ENCODE measurements around the gene TROAP.
"Not testable (repeated sequence)": the region's sequence is repeated elsewhere in the genome, so short reads cannot be mapped to it uniquely, and the experiment has no call there.

The TROAP gene

DNA sequence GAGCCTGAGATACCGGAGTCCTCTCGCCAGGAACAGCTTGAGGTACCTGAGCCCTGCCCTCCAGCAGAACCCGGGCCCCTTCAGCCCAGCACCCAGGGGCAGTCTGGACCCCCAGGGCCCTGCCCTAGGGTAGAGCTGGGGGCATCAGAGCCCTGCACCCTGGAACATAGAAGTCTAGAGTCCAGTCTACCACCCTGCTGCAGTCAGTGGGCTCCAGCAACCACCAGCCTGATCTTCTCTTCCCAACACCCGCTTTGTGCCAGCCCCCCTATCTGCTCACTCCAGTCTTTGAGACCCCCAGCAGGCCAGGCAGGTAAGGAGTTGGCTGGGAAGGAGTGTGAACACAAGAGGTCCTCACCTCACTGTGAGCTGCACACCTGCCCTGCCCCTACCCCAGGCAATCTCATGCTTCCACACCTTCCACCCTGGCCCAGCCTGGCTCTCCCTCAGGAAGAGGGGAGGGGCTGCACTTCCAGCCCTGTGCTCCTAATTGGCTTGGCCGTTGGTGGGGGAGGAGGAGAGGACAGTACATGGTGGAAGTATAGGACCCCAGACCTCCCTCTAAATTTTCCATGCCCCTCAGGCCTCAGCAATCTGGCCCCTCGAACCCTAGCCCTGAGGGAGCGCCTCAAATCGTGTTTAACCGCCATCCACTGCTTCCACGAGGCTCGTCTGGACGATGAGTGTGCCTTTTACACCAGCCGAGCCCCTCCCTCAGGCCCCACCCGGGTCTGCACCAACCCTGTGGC lies 7.8 kb downstream of the TROAP start:
- no peak for DNase-seq (ENCODE audit: low spot score)

GRCh38 chr12:49331380-49332222 lies 8.5 kb downstream of the TROAP start:
- DNase-seq (ENCODE audit: low spot score): peak; percentile 89

DNA sequence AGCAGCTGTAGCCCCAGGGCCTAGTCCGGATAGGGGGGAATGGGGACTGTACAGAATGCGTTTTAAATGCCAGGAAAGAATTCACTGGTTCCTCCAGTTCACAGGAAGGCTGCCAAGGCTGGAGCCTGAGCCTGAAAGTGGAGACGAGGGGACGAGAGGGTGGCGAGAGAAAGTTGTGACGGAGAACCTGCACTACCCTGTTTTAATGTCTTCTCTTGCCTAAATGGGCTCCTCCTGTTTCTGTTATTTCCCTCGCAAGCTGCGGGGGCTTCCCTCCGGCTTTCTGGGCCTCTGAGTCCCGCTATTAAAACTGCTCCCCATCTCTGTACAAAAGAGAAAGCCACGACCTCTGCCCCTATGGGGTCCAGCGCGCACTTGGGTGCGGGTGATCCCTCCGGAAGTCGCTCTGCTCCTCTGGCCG lies 9.4 kb downstream of the TROAP start:
- DNase-seq (ENCODE audit: low spot score): no peak

DNA sequence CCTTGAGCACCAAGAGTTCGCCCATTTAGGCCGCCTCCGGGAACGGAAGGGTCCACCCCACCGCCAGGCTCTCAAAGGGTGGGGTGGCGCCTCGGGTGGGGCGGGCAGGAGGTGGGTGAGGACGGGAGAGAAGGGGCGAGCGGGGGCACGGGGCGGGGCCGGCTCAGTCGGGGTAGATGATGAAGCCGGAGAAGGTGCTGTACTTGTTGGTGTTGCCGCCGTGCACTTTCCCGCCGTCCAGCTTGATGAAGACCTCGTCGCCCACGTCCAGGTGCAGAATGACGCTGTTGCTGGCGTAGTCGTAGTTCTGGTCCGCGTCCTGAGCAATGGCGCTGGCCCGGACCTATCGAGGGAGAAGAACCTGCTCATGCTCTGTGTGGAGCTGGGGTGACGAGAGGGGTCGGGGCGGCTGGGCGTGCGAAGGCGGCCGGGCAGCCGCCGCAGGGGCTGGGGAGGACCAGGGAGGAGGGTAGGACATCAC lies 9.9 kb downstream of the TROAP start:
- DNase-seq (ENCODE audit: low spot score): no peak

DNA sequence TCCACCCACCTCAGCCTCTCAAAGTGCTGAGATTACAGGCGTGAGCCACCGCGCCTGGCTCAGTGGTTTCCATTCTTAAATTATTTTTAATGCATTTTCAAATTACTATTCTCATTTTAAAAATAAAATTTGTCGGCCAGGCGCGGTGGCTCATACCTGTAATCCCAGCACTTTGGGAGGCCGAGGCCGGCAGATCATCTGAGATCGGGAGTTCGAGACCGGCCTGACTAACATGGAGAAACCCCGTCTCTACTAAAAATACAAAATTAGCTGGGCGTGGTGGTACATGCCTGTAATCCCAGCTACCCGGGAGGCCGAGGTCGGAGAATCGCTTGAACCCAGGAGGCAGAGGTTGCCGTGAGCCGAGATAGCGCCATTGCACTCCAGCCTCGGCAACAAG lies 10.7 kb downstream of the TROAP start:
- DNase-seq (ENCODE audit: low spot score): not testable (repeated sequence)

- DNase-seq (ENCODE audit: low spot score): no peak
These were observed 11.2 kb downstream of the TROAP start for GRCh38 chr12:49334226-49334625.

GRCh38 chr12:49334681-49335080 lies 11.6 kb downstream of the TROAP start:
- DNase-seq (ENCODE audit: low spot score): no peak

GRCh38 chr12:49335118-49335954 lies 12.3 kb downstream of the TROAP start:
- no peak for DNase-seq (ENCODE audit: low spot score)

- no peak for DNase-seq (ENCODE audit: low spot score)
These were observed 13.0 kb downstream of the TROAP start for GRCh38 chr12:49335955-49336644.

- DNase-seq (ENCODE audit: low spot score): peak; percentile 94
These were observed 13.9 kb downstream of the TROAP start, which contains the start of gene C1QL4 for GRCh38 chr12:49336645-49337584. TSS of gene C1QL4 (minus strand) at chr12:49337188. CDS start at chr12:49336477, 711 bp downstream.

GRCh38 chr12:49338830-49339463 lies 15.9 kb downstream of the TROAP start:
- DNase-seq (ENCODE audit: low spot score): peak; percentile 2

DNA sequence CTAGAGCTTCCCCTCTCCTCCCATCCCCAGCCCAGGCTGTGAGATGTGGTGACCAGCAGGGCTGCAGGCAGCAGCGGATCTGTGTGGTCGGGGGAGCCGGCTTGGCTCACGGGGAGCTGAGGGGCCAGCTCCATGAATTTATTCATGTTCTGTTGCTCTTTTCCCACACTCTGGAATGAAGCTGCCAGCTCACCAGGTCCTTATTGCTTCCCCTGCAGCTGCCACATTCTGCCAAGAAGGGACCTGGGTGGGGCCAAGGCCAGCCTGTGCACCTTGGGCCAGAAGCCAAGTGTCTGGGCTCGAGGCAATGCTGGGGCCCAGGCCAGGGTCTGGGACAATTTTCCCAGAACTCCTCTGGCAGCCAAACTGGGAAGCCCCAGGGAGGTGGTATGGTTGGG lies 16.4 kb downstream of the TROAP start:
- DNase-seq (ENCODE audit: low spot score): peak; percentile 5

DNA sequence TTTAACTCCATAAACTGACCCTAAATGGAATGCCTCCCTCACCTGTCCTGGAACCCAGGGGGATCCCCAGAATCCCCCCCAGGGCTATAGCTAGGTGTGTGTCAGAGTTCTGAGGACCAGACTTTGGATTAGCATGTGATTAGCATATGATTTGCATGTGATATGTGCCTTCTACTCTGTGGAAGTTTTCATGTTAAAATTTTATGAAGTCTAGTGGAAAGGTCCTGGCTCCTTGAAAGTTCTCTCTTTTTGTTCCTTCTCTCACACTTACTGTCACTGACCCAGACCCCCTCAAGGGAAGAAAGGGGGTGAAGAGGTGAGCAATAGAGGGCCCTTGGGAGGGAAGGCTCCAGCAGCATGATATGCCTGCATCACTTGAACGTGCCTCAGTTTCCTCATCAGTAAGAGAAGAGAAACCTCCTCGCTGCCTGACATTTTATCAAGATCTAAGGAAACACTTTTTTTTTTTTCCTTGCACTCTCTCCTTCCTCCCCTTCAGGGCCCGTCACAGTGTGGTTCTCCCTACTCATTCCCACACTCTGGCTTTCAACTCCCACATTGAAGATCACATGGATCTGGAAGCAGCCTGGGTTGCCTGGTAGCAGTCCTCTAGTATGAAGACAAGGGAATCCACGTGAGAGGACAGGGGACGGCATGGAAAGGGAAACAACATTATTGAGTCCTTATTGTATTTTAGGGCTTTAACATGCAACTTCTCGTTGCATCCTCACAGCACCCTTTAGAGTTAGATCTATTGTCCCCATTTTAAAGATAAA lies 17.2 kb downstream of the TROAP start:
- DNase-seq (ENCODE audit: low spot score): peak; percentile 3

DNA sequence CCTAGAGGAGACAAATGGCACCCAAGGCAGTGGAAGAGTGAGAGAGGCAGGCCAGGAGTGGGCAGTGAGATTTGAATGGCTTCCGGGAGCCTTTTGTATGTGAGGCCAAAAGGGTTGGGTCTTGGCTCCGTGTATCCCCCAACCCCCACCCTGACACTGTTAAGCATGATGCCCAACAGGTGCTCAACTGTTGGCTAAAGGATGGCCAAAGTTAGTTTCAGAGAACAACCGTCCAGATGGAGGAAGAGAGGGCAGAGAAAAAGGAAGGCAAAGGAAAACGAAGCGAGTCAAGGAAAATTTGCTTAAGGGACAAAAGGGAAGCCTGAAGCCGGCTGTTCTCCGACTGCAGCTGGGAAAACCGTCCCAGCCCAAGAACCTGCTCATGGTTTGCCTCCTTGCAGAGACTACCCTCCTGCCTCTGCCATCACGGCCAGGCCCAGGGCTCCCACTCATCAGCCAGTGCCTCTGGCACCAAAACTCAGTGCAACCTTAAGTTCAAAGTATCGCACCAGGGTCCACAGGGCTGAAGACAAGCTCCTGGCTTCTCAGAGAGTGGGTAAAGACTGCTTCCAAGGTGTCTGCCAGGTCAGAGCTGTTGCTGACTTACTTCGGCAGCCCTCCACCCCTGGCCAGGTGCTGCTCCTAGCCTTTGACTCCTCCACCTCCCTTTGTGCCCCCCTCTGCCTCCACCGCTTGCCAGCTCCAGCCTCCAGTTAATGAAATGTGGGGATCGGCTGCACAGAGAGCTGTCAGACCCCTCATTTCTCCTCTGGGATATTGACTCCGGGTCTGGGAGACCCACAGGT lies 18.1 kb downstream of the TROAP start:
- peak; percentile 7 for DNase-seq (ENCODE audit: low spot score)

DNA sequence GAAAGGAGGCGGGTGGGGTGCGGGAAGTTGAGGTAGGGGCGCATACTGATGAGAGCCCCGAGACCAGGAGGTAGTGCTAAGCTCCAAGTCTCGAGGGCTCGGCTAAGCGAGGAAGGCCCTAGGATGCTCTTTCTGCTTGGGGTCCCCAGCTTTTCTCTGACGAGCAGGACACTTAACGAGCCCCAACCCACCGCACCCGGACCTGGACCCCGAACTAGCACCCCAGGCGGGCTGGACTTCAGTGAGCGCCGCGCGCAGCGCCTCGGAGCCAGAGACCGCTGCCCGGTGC lies 18.7 kb downstream of the TROAP start:
- DNase-seq (ENCODE audit: low spot score): no peak

- DNase-seq (ENCODE audit: low spot score): peak; percentile 67
These were observed 19.2 kb downstream of the TROAP start for GRCh38 chr12:49342066-49342913.
